B cell (primary cell): ENCODE measurements around the gene FOXN1. TPM values are rescaled to one million over a fixed set of nuclear protein-coding genes. Genes with fewer than 3 reads are reported as not detected.

Source experiments
- ATAC-seq: fragments of 200-7000 bp; cut with Tn5 transposase; one replicate; pipeline ENCODE4 v1.10.0; 2021; ENCODE audit warnings: low read depth, mild to moderate bottlenecking, moderate number of reproducible peaks, moderate library complexity
- CTCF ChIA-PET: fragments of 350-600 bp; sonication (Branson Sonifier 250); formaldehyde crosslinking; loops from one replicate; lab custom pipeline; 2021; ENCODE audit warnings: antibody characterized with exemption, inconsistent platforms; lab: Charles Lee
- POLR2A ChIA-PET: fragments of 350-600 bp; sonication (Branson Sonifier 250); formaldehyde crosslinking; loops from one replicate; lab custom pipeline; 2021; ENCODE audit warnings: antibody characterized with exemption; lab: Charles Lee
- DNase-seq: peaks from one replicate; pipeline ENCODE4 v3.0.0; 2013
- H2AFZ ChIP-seq: 2 replicates; pipeline ENCODE4 v1.6.1; 2012; ENCODE audit warnings: mild to moderate bottlenecking, low read depth, low read length; ENCODE audit not compliant: insufficient read depth, poor library complexity, severe bottlenecking
- H3K27ac ChIP-seq, 2 donors: 1 replicate in 1 of 2; 2 replicates in 1 of 2; pipeline ENCODE4 v1.5.1; 2012 to 2013; ENCODE audit warnings: low read length in 2 of 2, mild to moderate bottlenecking in 2 of 2, moderate library complexity in 1 of 2
- H3K27me3 ChIP-seq, 4 experiments: fragments of 200-600 bp in 1 of 4; sonication (generic) in 1 of 4; replicated peaks in 1 of 4; 1 replicate in 2 of 4; 2 replicates in 2 of 4; pipeline versions ENCODE4 v1.6.1 to v1.7.0; 2013 to 2016; ENCODE audit warnings: low read length in 3 of 4, mild to moderate bottlenecking in 2 of 4, mixed read lengths in 1 of 4, moderate library complexity in 1 of 4; ENCODE audit not compliant: insufficient read depth in 4 of 4, control insufficient read depth in 3 of 4; ENCODE audit errors: control extremely low read depth in 1 of 4
- H3K36me3 ChIP-seq, 2 experiments: replicated peaks in 1 of 2; 1 replicate in 1 of 2; 2 replicates in 1 of 2; pipeline versions ENCODE4 v1.6.1 to v1.7.1; 2013; ENCODE audit warnings: low read length in 1 of 2; ENCODE audit not compliant: insufficient read depth in 2 of 2, control insufficient read depth in 1 of 2; ENCODE audit errors: control extremely low read depth in 1 of 2, extremely low read depth in 1 of 2
- H3K4me1 ChIP-seq, 2 donors: fragments of 200-600 bp in 1 of 2; sonication (generic) in 1 of 2; 1 replicate in 1 of 2; 2 replicates in 1 of 2; pipeline versions ENCODE4 v1.5.1 to v1.6.1; 2013 to 2017; ENCODE audit warnings: low read length in 2 of 2; ENCODE audit not compliant: control insufficient read depth in 2 of 2, insufficient read depth in 2 of 2
- H3K4me2 ChIP-seq: replicated peaks from 2 replicates; pipeline ENCODE3; 2012; ENCODE audit warnings: mild to moderate bottlenecking, low read depth, low read length; ENCODE audit not compliant: poor library complexity, severe bottlenecking
- H3K4me3 ChIP-seq, 5 experiments: fragments of 200-600 bp in 1 of 5; sonication (generic) in 1 of 5; 1 replicate in 3 of 5; 2 replicates in 2 of 5; pipeline versions ENCODE4 v1.5.1 to v1.7.0; 2011 to 2016; ENCODE audit warnings: low read length in 4 of 5, mild to moderate bottlenecking in 4 of 5, low read depth in 2 of 5, control low read depth in 1 of 5, moderate library complexity in 1 of 5; ENCODE audit not compliant: insufficient read depth in 1 of 5; ENCODE audit errors: control extremely low read depth in 1 of 5, extremely low read depth in 1 of 5
- H3K79me2 ChIP-seq: fragments of 200-600 bp; sonication (generic); one replicate; pipeline ENCODE4 v1.6.0; 2016; ENCODE audit warnings: low read length; ENCODE audit not compliant: control insufficient read depth, insufficient read depth
- H3K9ac ChIP-seq: fragments of 200-600 bp; sonication (generic); 2 replicates; pipeline ENCODE4 v1.6.1; 2017; ENCODE audit warnings: mild to moderate bottlenecking, low read length, moderate library complexity
- H3K9me3 ChIP-seq, 3 donors: one replicate each; pipeline versions ENCODE4 v1.6.1 to v1.7.1; 2013; ENCODE audit warnings: low read length in 2 of 3; ENCODE audit not compliant: control insufficient read depth in 2 of 3, insufficient read depth in 1 of 3; ENCODE audit errors: control extremely low read depth in 1 of 3
- H4K20me1 ChIP-seq: 2 replicates; pipeline ENCODE4 v1.6.0; 2012; ENCODE audit warnings: mild to moderate bottlenecking, low read length; ENCODE audit not compliant: insufficient read depth, control insufficient read depth, poor library complexity, severe bottlenecking
- H3K27ac Mint-ChIP-seq: one replicate; pipeline ENCODE4 v1.8.0; 2021; ENCODE audit warnings: mixed read lengths
- H3K27me3 Mint-ChIP-seq: one replicate; pipeline ENCODE4 v1.8.0; 2021; ENCODE audit warnings: mixed read lengths
- H3K4me1 Mint-ChIP-seq: one replicate; pipeline ENCODE4 v1.8.0; 2021; ENCODE audit warnings: mixed read lengths
- H3K4me3 Mint-ChIP-seq: one replicate; pipeline ENCODE4 v1.8.0; 2021; ENCODE audit warnings: mixed read lengths
- H3K9me3 Mint-ChIP-seq: one replicate; pipeline ENCODE4 v1.8.0; 2022; ENCODE audit warnings: mixed read lengths; ENCODE audit not compliant: insufficient read depth
- EZH2 ChIP-seq: IDR thresholded peaks from 2 replicates; pipeline ENCODE4 v1.6.1; 2012; ENCODE audit warnings: borderline replicate concordance, low read depth, mild to moderate bottlenecking, moderate library complexity, low read length; ENCODE audit not compliant: insufficient read depth, poor library complexity, severe bottlenecking
- WGBS: methylation state at CpG from one replicate; pipeline ENCODE4 v1.1.5; 2013; ENCODE audit warnings: missing lambda C conversion rate; ENCODE audit not compliant: insufficient coverage; 5-methylcytosine and 5-hydroxymethylcytosine counted together
- intact Hi-C: fragments of 100-400 bp; cut with micrococcal nuclease; formaldehyde crosslinking; loops from one replicate; pipeline ENCODE4 v1.10.0; 2022
- polyA plus RNA-seq: library from polyadenylated mRNA; depleted of rRNA; stranded (reverse); fragments of >200 nt; gene quantifications from 2 replicates; pipeline ENCODE4 v1.2.3, GENCODE V29; 2012
- total RNA-seq, 2 donors: library from RNA; stranded (reverse); fragments of 120-200 nt in 1 of 2; gene quantifications; 1 replicate in 1 of 2; 2 replicates in 1 of 2; pipeline versions ENCODE4 v1.2.3 to v1.2.4, GENCODE V29; 2013 to 2022
- TF ChIP-seq, protein P1 (sequence below): fragments of 200-600 bp; IDR thresholded peaks from one replicate; pipeline ENCODE4 v1.8.0; 2022; ENCODE audit warnings: antibody characterized with exemption, mild to moderate bottlenecking

Gene FOXN1
- total and polyA plus RNA-seq, 2 donors (not counting 1 experiment from before 2014, with no cell fraction given) = not detected

DNA sequence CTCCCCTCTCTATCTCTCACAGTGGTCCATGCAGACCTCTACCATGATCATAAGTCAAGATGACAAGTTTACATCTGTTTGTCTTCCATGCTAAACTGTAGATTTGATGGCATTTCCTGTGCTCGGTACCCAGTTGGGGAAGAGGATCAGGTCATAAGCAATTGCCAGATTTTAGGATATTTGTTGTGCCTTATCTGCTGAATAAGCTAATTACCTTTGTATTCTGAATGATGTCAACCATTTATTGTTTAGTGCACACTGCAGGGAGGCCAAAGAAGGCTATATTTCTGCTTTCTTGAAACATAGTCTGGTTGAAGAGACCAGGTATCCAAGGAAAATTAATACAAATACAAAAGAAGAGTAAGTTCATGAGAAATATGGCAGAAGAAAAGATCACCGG is 76.4 kb downstream of the FOXN1 start:
- H2AFZ ChIP-seq = no peak overlapping the region
- no peaks in the 10 kb centered on the region for H4K20me1 ChIP-seq
- Mint-ChIP-seq H3K4me3 (no peak overlapping the region), H3K27me3 (no peaks in the 10 kb centered on the region), H3K27ac (no peak overlapping the region), H3K9me3 (no peaks in the 10 kb centered on the region), H3K4me1 (no peaks in the 10 kb centered on the region)
- H3K27ac ChIP-seq = no peak overlapping the region
- DNase-seq = no peak
- ChIA-PET POLR2A (no interaction called here), CTCF (no interaction called here)
- H3K27me3 ChIP-seq = no peaks in the 10 kb centered on the region
- peaks cover 0 to 7% of the 10 kb centered on the region in 2 experiments for H3K36me3 ChIP-seq
- H3K4me3 ChIP-seq = no peak overlapping the region
- no peaks in the 10 kb centered on the region for H3K4me1 ChIP-seq
- ATAC-seq = no peak
- TF ChIP-seq, protein P1, sequence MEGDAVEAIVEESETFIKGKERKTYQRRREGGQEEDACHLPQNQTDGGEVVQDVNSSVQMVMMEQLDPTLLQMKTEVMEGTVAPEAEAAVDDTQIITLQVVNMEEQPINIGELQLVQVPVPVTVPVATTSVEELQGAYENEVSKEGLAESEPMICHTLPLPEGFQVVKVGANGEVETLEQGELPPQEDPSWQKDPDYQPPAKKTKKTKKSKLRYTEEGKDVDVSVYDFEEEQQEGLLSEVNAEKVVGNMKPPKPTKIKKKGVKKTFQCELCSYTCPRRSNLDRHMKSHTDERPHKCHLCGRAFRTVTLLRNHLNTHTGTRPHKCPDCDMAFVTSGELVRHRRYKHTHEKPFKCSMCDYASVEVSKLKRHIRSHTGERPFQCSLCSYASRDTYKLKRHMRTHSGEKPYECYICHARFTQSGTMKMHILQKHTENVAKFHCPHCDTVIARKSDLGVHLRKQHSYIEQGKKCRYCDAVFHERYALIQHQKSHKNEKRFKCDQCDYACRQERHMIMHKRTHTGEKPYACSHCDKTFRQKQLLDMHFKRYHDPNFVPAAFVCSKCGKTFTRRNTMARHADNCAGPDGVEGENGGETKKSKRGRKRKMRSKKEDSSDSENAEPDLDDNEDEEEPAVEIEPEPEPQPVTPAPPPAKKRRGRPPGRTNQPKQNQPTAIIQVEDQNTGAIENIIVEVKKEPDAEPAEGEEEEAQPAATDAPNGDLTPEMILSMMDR = no peak
- TF ChIP-seq EZH2 = no peak
- H3K79me2 ChIP-seq = no peaks in the 10 kb centered on the region
- intact Hi-C loops = no loop called here
- no peak overlapping the region for H3K4me2 ChIP-seq
- WGBS = 100% methylated on average over 1 of the region's 2 CpGs
- H3K9ac ChIP-seq = no peak overlapping the region
- no peaks in the 10 kb centered on the region for H3K9me3 ChIP-seq

GRCh38 chr17:28584434-28584833 is 78.3 kb downstream of the FOXN1 start:
- TF ChIP-seq, protein P1 = no peak
- no peak for TF ChIP-seq EZH2
- Histone ChIP-seq H3K4me2 (no peak overlapping the region), H3K4me1 (no peaks in the 10 kb centered on the region), H3K36me3 (peaks cover 0 to 7% of the 10 kb centered on the region in 2 experiments), H3K27ac (no peak overlapping the region), H3K9ac (no peak overlapping the region), H2AFZ (no peak overlapping the region), H3K4me3 (no peak overlapping the region), H3K79me2 (no peaks in the 10 kb centered on the region), H3K27me3 (no peaks in the 10 kb centered on the region), H3K9me3 (no peaks in the 10 kb centered on the region), H4K20me1 (no peaks in the 10 kb centered on the region)
- no peak overlapping the region for H3K27ac Mint-ChIP-seq
- H3K27me3 Mint-ChIP-seq = no peaks in the 10 kb centered on the region
- no peak overlapping the region for H3K4me3 Mint-ChIP-seq
- DNase-seq (no peak), ATAC-seq (no peak)
- intact Hi-C loops = no loop called here
- 92% methylated on average over 3 of the region's 3 CpGs for WGBS
- no peaks in the 10 kb centered on the region for H3K4me1 Mint-ChIP-seq
- POLR2A ChIA-PET = no interaction called here
- no peaks in the 10 kb centered on the region for H3K9me3 Mint-ChIP-seq
- CTCF ChIA-PET = no interaction called here
